Nephron (organoid): ENCODE data around the gene ROBO1.

Source experiments
- H3K27ac Mint-ChIP-seq, 3 experiments: 2 replicates each; pipeline ENCODE4 v1.8.0; 2020; ENCODE audit warnings: mixed read lengths in 3 of 3, mild to moderate bottlenecking in 2 of 3, moderate library complexity in 1 of 3
- H3K27me3 Mint-ChIP-seq: 2 replicates; pipeline ENCODE4 v1.8.0; 2021; ENCODE audit warnings: low read depth, mild to moderate bottlenecking, moderate library complexity, mixed read lengths
- H3K36me3 Mint-ChIP-seq: 2 replicates; pipeline ENCODE4 v1.8.0; 2020; ENCODE audit warnings: low read depth, mixed read lengths
- H3K4me1 Mint-ChIP-seq: 2 replicates; pipeline ENCODE4 v1.8.0; 2020; ENCODE audit warnings: mixed read lengths
- H3K4me3 Mint-ChIP-seq, 3 experiments: 2 replicates each; pipeline ENCODE4 v1.8.0; 2020; ENCODE audit warnings: mild to moderate bottlenecking in 3 of 3, mixed read lengths in 3 of 3, moderate library complexity in 2 of 3
- H3K9me3 Mint-ChIP-seq: 2 replicates; pipeline ENCODE4 v1.8.0; 2020; ENCODE audit warnings: mixed read lengths
- CTCF ChIP-seq, 3 experiments: fragments of 200-600 bp; sonication (generic); IDR thresholded peaks; one replicate each; pipeline ENCODE4 v1.5.0; 2021; ENCODE audit warnings: antibody characterized with exemption in 3 of 3; ENCODE audit not compliant: unreplicated experiment in 3 of 3

ROBO1 gene

GRCh38 chr3:79202471-79203143, 565.2 kb downstream of the ROBO1 start:
- TF ChIP-seq CTCF (IDR thresholded peaks at IDR 0.05; ENCODE audit: unreplicated experiment in 3 of 3), result no peak
- H3K4me1 Mint-ChIP-seq, result peaks cover 30% of the 10 kb centered on the region
- H3K36me3 Mint-ChIP-seq, result peaks cover 4% of the 10 kb centered on the region
- H3K27me3 Mint-ChIP-seq, result no peaks in the 10 kb centered on the region
- H3K27ac Mint-ChIP-seq, result peak overlapping the region; percentile 68 to 96 (median 93)
- peak overlapping the region; percentile 0 to 30 (median 13) for H3K4me3 Mint-ChIP-seq
- H3K9me3 Mint-ChIP-seq, result peaks cover under 1% of the 10 kb centered on the region

DNA sequence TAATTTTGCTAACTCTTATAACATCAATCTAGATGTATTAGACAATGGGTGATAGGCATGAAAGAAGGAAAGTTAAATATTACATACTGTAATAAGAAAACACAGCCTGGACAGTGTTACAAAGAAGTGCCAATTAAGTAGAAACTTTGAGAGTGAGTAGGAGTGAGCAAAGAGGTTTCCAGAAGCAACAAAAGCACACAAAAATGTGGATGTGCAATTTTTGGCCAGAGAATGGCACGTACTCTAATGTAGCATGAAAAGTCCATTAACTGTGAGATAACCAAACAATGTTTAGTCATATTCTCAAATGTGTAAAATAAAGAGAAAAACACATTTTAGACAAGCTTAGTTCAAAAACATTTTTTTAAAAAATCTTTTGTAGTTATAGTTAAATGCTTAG, 567.3 kb downstream of the ROBO1 start:
- H3K4me1 Mint-ChIP-seq, result peaks cover 30% of the 10 kb centered on the region
- peak overlapping the region; percentile 13 to 71 (median 57) for H3K27ac Mint-ChIP-seq
- H3K9me3 Mint-ChIP-seq, result peaks cover 6% of the 10 kb centered on the region
- no peaks in the 10 kb centered on the region for H3K27me3 Mint-ChIP-seq
- H3K36me3 Mint-ChIP-seq, result peaks cover 4% of the 10 kb centered on the region
- no peak for TF ChIP-seq CTCF (IDR thresholded peaks at IDR 0.05; ENCODE audit: unreplicated experiment in 3 of 3)
- no peak overlapping the region for H3K4me3 Mint-ChIP-seq

DNA sequence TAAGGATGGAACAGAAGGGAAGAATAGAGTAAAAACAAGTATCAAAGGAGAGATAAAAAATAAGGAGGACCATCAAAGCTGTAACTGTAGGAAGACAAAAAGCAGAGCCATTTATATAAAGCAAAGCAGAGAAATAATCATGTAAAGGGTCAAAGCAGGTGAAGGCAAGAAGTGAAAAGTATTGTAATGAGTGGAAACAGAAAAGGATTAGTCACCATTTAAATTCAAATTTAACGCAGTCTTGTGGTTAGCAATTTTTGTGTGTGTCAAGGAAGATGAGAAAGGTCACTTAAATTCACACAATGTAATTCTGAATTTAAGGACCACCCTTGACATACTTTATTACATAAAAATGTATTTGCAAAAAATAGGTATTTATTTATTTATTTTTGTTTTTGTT, 567.8 kb downstream of the ROBO1 start:
- peak overlapping the region in 2 of 3 experiments; percentile 13 to 69 for H3K27ac Mint-ChIP-seq
- H3K4me1 Mint-ChIP-seq, result peaks cover 30% of the 10 kb centered on the region
- H3K27me3 Mint-ChIP-seq, result no peaks in the 10 kb centered on the region
- TF ChIP-seq CTCF (IDR thresholded peaks at IDR 0.05; ENCODE audit: unreplicated experiment in 3 of 3), result no peak
- no peak overlapping the region for H3K4me3 Mint-ChIP-seq
- H3K36me3 Mint-ChIP-seq, result peaks cover 4% of the 10 kb centered on the region
- peaks cover 6% of the 10 kb centered on the region for H3K9me3 Mint-ChIP-seq

DNA sequence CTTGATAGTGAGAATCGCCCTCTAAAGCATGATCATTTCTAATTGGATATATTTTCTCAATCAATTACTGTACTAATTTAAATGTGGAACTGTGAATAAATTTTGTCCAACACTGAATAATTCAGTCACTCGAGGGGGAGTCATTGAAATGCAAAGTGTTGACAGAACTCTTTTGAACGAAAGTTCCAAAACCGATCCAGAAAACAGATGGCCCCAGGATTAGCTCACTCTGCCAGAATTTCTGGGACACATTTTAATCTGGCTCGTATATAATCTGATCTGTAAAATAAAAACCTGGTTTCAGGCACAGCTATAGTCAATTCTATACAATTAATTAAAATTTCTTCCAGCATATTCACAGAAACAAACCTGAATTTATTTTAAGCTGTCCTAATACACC, 580.4 kb downstream of the ROBO1 start:
- H3K9me3 Mint-ChIP-seq, result no peaks in the 10 kb centered on the region
- H3K27ac Mint-ChIP-seq, result no peak overlapping the region
- no peaks in the 10 kb centered on the region for H3K36me3 Mint-ChIP-seq
- no peaks in the 10 kb centered on the region for H3K27me3 Mint-ChIP-seq
- no peak for TF ChIP-seq CTCF (IDR thresholded peaks at IDR 0.05; ENCODE audit: unreplicated experiment in 3 of 3)
- peaks cover 16% of the 10 kb centered on the region for H3K4me1 Mint-ChIP-seq
- no peak overlapping the region for H3K4me3 Mint-ChIP-seq

DNA sequence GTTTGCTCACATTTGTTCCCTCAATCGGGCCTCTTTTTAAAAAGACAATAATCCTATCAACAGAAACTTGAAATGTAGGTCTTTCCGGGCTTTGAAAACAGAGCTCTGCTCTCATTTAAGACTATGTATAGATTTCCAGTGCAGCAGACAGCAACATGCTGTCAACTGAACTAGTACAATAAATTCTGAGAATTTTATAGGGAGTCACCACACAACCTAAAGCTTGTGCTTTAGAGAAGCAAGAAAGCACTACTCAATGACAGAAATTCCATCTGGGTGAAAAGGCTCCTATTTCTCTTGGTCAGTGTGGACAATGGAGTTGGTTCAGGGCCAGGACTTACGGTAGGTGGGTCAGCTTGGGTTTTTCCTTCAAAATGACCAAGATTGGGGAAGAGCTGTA, 583.5 kb downstream of the ROBO1 start:
- H3K9me3 Mint-ChIP-seq, result no peaks in the 10 kb centered on the region

More for the DNA sequence above, 583.5 kb downstream of the ROBO1 start:
- no peak for TF ChIP-seq CTCF (IDR thresholded peaks at IDR 0.05; ENCODE audit: unreplicated experiment in 3 of 3)
- Mint-ChIP-seq H3K27ac (peak overlapping the region; percentile 56 to 93 (median 84)), H3K36me3 (no peaks in the 10 kb centered on the region), H3K4me3 (no peak overlapping the region), H3K4me1 (peaks cover 19% of the 10 kb centered on the region), H3K27me3 (no peaks in the 10 kb centered on the region)
